Liver (tissue), 9 donors: ENCODE results near the gene MRAS. TPM values are rescaled to one million over a fixed set of nuclear protein-coding genes. Genes with fewer than 3 reads are reported as not detected.

ENCODE experiments used
- DNase-seq: peaks from one replicate; pipeline ENCODE4 v3.0.0-alpha.2; 2017; ENCODE audit warnings: low spot score
- H3K27ac ChIP-seq, 2 donors: one replicate each; pipeline ENCODE4 v1.7.0; 2013; ENCODE audit warnings: inconsistent platforms in 2 of 2, low read length in 2 of 2, control low read depth in 1 of 2, low read depth in 1 of 2, mild to moderate bottlenecking in 1 of 2
- H3K27me3 ChIP-seq, 4 donors: one replicate each; pipeline versions ENCODE4 v1.6.1 to v1.7.0; 2013; ENCODE audit warnings: low read length in 3 of 4, inconsistent platforms in 1 of 4, mild to moderate bottlenecking in 1 of 4, moderate library complexity in 1 of 4; ENCODE audit not compliant: control insufficient read depth in 4 of 4, insufficient read depth in 4 of 4
- H3K36me3 ChIP-seq, 4 donors: one replicate each; pipeline versions ENCODE4 v1.6.1 to v1.7.0; 2013; ENCODE audit warnings: low read length in 3 of 4, mild to moderate bottlenecking in 3 of 4, low read depth in 1 of 4, moderate library complexity in 1 of 4; ENCODE audit not compliant: control insufficient read depth in 4 of 4, insufficient read depth in 3 of 4
- H3K4me1 ChIP-seq, 4 donors: one replicate each; pipeline versions ENCODE4 v1.6.1 to v1.7.0; 2013; ENCODE audit warnings: low read length in 3 of 4, mild to moderate bottlenecking in 3 of 4, moderate library complexity in 1 of 4; ENCODE audit not compliant: control insufficient read depth in 4 of 4, insufficient read depth in 4 of 4
- H3K4me3 ChIP-seq, 3 donors: one replicate each; pipeline versions ENCODE4 v1.6.1 to v1.7.0; 2013; ENCODE audit warnings: low read length in 3 of 3, control low read depth in 1 of 3, low read depth in 1 of 3, mild to moderate bottlenecking in 1 of 3
- H3K9ac ChIP-seq, 2 donors: one replicate each; pipeline ENCODE4 v1.7.0; 2013; ENCODE audit warnings: low read length in 2 of 2, mild to moderate bottlenecking in 2 of 2, moderate library complexity in 2 of 2, control low read depth in 1 of 2, low read depth in 1 of 2
- H3K9me3 ChIP-seq, 4 donors: one replicate each; pipeline versions ENCODE4 v1.6.1 to v1.7.0; 2013; ENCODE audit warnings: low read length in 3 of 4; ENCODE audit not compliant: control insufficient read depth in 4 of 4
- FOXA2 ChIP-seq: IDR thresholded peaks from 2 replicates; pipeline ENCODE4 v1.6.1; 2016; ENCODE audit warnings: antibody characterized with exemption
- JUND ChIP-seq, 2 donors: IDR thresholded peaks; 2 replicates each; pipeline ENCODE4 v1.6.1; 2016; ENCODE audit warnings: antibody characterized with exemption in 2 of 2
- MAX ChIP-seq: IDR thresholded peaks from 2 replicates; pipeline ENCODE4 v1.6.1; 2016; ENCODE audit warnings: antibody characterized with exemption
- NR2F2 ChIP-seq: IDR thresholded peaks from 2 replicates; pipeline ENCODE4 v1.6.1; 2016; ENCODE audit warnings: antibody characterized with exemption
- RAD21 ChIP-seq, 2 donors: IDR thresholded peaks; 2 replicates each; pipeline ENCODE4 v1.6.1; 2016; ENCODE audit warnings: antibody characterized with exemption in 2 of 2, mild to moderate bottlenecking in 2 of 2
- REST ChIP-seq: IDR thresholded peaks from 2 replicates; pipeline ENCODE4 v1.6.1; 2016; ENCODE audit warnings: antibody characterized with exemption, mild to moderate bottlenecking
- SP1 ChIP-seq: IDR thresholded peaks from 2 replicates; pipeline ENCODE4 v1.6.1; 2018; ENCODE audit warnings: antibody characterized with exemption, mild to moderate bottlenecking
- TAF1 ChIP-seq: conservative IDR thresholded peaks from 2 replicates; pipeline ENCODE4 v1.6.1; 2016; ENCODE audit warnings: antibody characterized with exemption, mild to moderate bottlenecking
- YY1 ChIP-seq: IDR thresholded peaks from 2 replicates; pipeline ENCODE4 v1.6.1; 2016; ENCODE audit warnings: antibody characterized with exemption, mild to moderate bottlenecking
- WGBS: extraction: QIAGEN DNeasy Blood & Tissue Kit; methylation state at CpG from one replicate; pipeline ENCODE4 v1.1.7; 2013; 5-methylcytosine and 5-hydroxymethylcytosine counted together
- polyA plus RNA-seq, 2 donors: library from polyadenylated mRNA; stranded (reverse) in 1 of 2; unstranded in 1 of 2; fragments of 200-250 nt in 1 of 2; fragments of >200 nt in 1 of 2; fragmentation: Nextera tagmentation in 1 of 2; extraction: Ambion mirVana in 1 of 2; gene quantifications; one replicate each; pipeline versions ENCODE4 v1.2.1 to v1.2.3, GENCODE V29; 2013 to 2015
- total RNA-seq, 2 donors: library from RNA; depleted of rRNA; stranded (reverse); fragments of >200 nt; gene quantifications; one replicate each; pipeline ENCODE4 v1.2.3, GENCODE V29; 2014
- TF ChIP-seq, protein P1 (sequence below): IDR thresholded peaks from 2 replicates; pipeline ENCODE4 v1.6.1; 2016; ENCODE audit warnings: antibody characterized with exemption
- donor health status: healthy.
- donor health status: healthy.
- donor health status: healthy.
- donor health status: healthy.
- donor health status: healthy.

The MRAS gene
- total and polyA plus RNA-seq, 4 donors, result 1.6 to 2.6 (median 1.9) TPM

DNA sequence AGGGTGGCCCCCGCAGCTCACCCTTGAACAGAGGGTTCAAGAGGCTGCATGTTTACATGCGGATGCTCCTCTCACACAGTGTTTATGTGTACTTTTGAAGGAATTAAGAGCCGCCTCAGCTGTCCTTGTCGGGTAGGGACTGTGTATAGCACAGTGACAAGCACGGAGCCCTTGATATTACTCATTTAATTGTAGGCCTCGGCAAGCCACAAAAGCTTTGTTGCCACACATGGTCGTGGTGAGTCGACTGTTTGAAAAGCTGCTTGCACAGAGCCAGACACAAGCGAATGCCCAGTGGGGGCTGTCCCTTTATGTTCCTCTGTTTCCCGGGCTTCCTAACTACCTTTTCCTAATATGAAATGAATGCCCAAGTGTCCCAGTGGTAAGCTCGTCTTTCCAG, 90.5 kb downstream of the MRAS start:
- TF ChIP-seq NR2F2, result no peak
- TF ChIP-seq JUND (IDR thresholded peaks at IDR 0.05), result no peak
- WGBS, result 84% methylated on average over 11 of the region's 11 CpGs
- Histone ChIP-seq H3K27ac (no peak overlapping the region), H3K36me3 (no peaks in the 10 kb centered on the region), H3K4me1 (peaks cover 8 to 17% (median 14%) of the 10 kb centered on the region in 4 donors), H3K9ac (no peak overlapping the region), H3K4me3 (no peak overlapping the region), H3K9me3 (no peaks in the 10 kb centered on the region), H3K27me3 (peaks cover 0 to 4% (median 2%) of the 10 kb centered on the region in 4 donors)
- no peak for DNase-seq

DNA sequence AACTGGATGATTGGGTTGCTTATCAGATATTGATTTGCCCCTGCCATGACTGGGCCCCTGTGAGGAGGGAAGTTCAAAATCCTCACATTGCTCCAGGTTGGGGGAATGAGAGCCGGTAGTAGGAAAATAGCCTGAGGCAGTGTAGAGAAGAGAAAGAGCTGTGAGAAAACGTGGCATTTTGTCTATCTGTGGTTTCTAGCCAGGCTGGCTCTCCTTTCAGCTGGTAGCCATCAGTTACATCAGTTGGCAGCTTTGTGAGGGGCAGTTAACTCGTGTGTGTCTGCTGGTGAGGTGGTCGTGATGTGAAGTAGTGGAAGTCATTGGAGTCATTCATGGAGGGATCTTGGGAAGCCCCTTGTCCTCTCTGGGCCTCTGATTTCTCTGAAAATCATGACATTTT, 91.3 kb downstream of the MRAS start:
- TF ChIP-seq SP1 (no peak), TAF1 (no peak)
- peaks cover 6 to 10% (median 7%) of the 10 kb centered on the region in 4 donors for H3K4me1 ChIP-seq
- H3K27me3 ChIP-seq, result peaks cover 0 to 4% (median 2%) of the 10 kb centered on the region in 4 donors
- no peak for DNase-seq
- H3K27ac ChIP-seq, result no peak overlapping the region
- no peaks in the 10 kb centered on the region for H3K9me3 ChIP-seq
- H3K4me3 ChIP-seq, result no peak overlapping the region
- H3K36me3 ChIP-seq, result no peaks in the 10 kb centered on the region
- WGBS, result 74% methylated on average over 4 of the region's 4 CpGs
- H3K9ac ChIP-seq, result no peak overlapping the region

DNA sequence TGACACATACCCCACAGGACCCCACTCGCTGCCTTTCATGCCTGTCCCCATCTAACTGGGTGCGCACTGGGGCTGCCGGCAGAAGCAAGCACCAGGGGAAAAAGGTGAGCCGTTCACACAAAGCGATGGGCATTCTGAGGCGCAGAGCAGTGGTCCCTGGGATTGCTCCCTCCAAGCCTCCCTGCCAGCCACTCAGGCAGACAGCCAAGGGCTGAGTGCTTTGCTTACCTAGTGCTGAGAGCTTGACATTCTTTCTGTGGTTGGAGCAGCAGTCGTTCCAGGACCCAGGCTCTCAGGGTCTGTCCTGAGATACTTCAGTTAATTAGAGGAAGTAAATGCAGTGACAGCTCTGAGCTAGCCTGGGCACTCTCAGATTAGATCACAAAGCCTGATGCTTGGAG, 91.7 kb downstream of the MRAS start:
- Histone ChIP-seq H3K36me3 (no peaks in the 10 kb centered on the region), H3K4me1 (peaks cover 1 to 5% (median 2%) of the 10 kb centered on the region in 4 donors), H3K9me3 (no peaks in the 10 kb centered on the region), H3K4me3 (no peak overlapping the region), H3K9ac (no peak overlapping the region), H3K27ac (no peak overlapping the region), H3K27me3 (peaks cover 0 to 4% (median 1%) of the 10 kb centered on the region in 4 donors)
- DNase-seq, result no peak
- WGBS, result 87% methylated on average over 7 of the region's 7 CpGs
- TF ChIP-seq, protein P1, sequence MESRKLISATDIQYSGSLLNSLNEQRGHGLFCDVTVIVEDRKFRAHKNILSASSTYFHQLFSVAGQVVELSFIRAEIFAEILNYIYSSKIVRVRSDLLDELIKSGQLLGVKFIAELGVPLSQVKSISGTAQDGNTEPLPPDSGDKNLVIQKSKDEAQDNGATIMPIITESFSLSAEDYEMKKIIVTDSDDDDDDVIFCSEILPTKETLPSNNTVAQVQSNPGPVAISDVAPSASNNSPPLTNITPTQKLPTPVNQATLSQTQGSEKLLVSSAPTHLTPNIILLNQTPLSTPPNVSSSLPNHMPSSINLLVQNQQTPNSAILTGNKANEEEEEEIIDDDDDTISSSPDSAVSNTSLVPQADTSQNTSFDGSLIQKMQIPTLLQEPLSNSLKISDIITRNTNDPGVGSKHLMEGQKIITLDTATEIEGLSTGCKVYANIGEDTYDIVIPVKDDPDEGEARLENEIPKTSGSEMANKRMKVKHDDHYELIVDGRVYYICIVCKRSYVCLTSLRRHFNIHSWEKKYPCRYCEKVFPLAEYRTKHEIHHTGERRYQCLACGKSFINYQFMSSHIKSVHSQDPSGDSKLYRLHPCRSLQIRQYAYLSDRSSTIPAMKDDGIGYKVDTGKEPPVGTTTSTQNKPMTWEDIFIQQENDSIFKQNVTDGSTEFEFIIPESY, result no peak
- no peak for TF ChIP-seq RAD21 (IDR thresholded peaks at IDR 0.05)
- no peak for TF ChIP-seq MAX
- TF ChIP-seq YY1, result no peak
- TF ChIP-seq FOXA2, result no peak
- TF ChIP-seq REST, result no peak
- no peak for TF ChIP-seq JUND (IDR thresholded peaks at IDR 0.05)
- no peak for TF ChIP-seq NR2F2
- TF ChIP-seq SP1, result no peak
